Stimulated activated CD4-positive, alpha-beta T cell treated with anti-CD3 and anti-CD28 coated beads, TNF-alpha, amount 100 ng/mL, for 48 hours (primary cell): ENCODE measurements around the gene CDC37.
"Not testable (repeated sequence)": the region's sequence is repeated elsewhere in the genome, so short reads cannot be mapped to it uniquely, and the experiment has no call there.

Experiments
- DNase-seq, 3 donors: peaks; one replicate each; pipeline ENCODE4 v3.0.0-alpha.2; 2020; ENCODE audit warnings: low read depth in 3 of 3

Gene CDC37

GRCh38 chr19:10419646-10420443 is 16.5 kb upstream of the CDC37 start:
- no peak for DNase-seq

GRCh38 chr19:10419200-10419645 is 15.9 kb upstream of the CDC37 start:
- DNase-seq, result no peak

GRCh38 chr19:10418485-10419199 is 15.3 kb upstream of the CDC37 start:
- no peak for DNase-seq

GRCh38 chr19:10418235-10418484 is 14.8 kb upstream of the CDC37 start:
- no peak for DNase-seq

- no peak for DNase-seq
These were observed 14.3 kb upstream of the CDC37 start for GRCh38 chr19:10417541-10418234.

- peak; percentile 90 to 94 (median 91) for DNase-seq
These were observed 13.3 kb upstream of the CDC37 start for GRCh38 chr19:10416380-10417257.

GRCh38 chr19:10416083-10416379 is 12.7 kb upstream of the CDC37 start:
- DNase-seq, result no peak

- DNase-seq, result no peak
These were observed 9.1 kb upstream of the CDC37 start for GRCh38 chr19:10412257-10412977.

- not testable (repeated sequence) for DNase-seq
These were observed 7.9 kb upstream of the CDC37 start for GRCh38 chr19:10411224-10411623.

GRCh38 chr19:10408511-10409283 is 5.4 kb upstream of the CDC37 start:
- peak in 1 of 3 donors; percentile 64 for DNase-seq

GRCh38 chr19:10407096-10407495 is 3.8 kb upstream of the CDC37 start:
- DNase-seq, result no peak

GRCh38 chr19:10406191-10406590 is 2.8 kb upstream of the CDC37 start:
- DNase-seq, result no peak

- no peak for DNase-seq
These were observed 1.8 kb upstream of the CDC37 start for GRCh38 chr19:10404888-10405820.

GRCh38 chr19:10402441-10403038 is 802 bp downstream of the CDC37 start:
- no peak for DNase-seq

- no peak for DNase-seq
These were observed 3.5 kb downstream of the CDC37 start for GRCh38 chr19:10399878-10400277.

- not testable (repeated sequence) for DNase-seq
These were observed 4.0 kb downstream of the CDC37 start for GRCh38 chr19:10399340-10399739.

- DNase-seq, result no peak
These were observed 4.5 kb downstream of the CDC37 start for GRCh38 chr19:10398819-10399218.

- DNase-seq, result no peak
These were observed 7.4 kb downstream of the CDC37 start for GRCh38 chr19:10395917-10396316.

- no peak for DNase-seq
These were observed 7.9 kb downstream of the CDC37 start for GRCh38 chr19:10395436-10395835.
